KBM-7 (cell line): ENCODE measurements around the gene ATAD2B.

ENCODE experiments used
- DNase-seq: peaks from one replicate; pipeline ENCODE4 v3.0.0-alpha.2; 2015
- in situ Hi-C: fragments of 300-500 bp; cut with MboI; formaldehyde crosslinking; loops from 2 replicates; pipeline ENCODE4 v1.14.3; 2020; ENCODE audit warnings: low sequenced_read_pairs, low pct_unique_long_range_greater_than_20kb, mixed read lengths

ATAD2B gene

DNA sequence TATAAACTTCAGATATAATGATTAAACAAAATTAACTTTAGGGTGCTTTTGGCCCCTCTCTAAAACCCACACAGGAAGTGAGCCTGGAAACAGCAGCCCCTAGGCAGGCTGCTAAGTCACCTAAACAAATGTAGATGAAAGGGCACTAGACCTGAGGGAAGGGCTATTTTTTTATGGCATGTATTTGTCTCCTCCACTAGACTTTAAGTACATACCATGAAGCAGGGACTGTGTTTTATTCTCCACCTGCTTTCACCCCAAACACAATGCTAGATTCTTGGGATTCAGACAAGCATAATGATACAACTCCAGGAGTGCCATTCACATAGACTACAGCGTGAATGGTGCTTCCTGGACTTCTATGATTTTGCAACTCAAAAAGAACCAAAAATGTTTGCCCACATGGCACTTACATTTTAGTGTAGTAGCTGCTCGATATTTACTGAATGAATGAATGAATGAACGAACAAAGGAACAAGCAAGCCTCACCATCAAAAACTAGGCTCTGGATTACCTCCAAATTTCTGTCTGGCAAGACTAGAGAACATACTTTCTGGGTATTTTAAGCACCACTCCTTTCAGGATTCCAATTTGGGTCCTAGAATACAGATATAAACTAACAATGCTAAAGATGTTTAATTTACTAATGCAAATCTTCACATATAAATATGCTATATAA, 10.1 kb downstream of the ATAD2B start:
- in situ Hi-C loops, result no loop called here
- peak; percentile 40 for DNase-seq

- in situ Hi-C loops, result no loop called here
- no peak for DNase-seq
These were observed 11.6 kb downstream of the ATAD2B start for GRCh38 chr2:23915327-23915726.

DNA sequence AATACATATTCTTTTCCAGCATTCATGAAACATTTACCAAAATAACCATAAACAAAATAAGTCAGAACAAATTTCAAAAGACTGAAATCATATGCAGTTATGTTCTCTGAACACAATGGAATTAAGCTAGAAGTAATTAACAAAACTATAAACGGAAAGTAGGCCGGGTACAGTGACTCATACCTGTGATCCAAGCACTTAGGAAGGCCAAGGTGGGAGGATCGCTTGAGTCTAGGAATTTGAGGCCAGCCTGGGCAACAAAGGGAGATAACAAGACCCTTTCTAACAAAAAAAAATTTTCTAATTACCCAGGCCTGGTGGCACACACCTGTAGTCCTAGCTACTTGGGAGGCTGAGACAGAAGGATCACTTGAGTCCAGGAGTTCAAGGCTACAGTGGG, 14.9 kb downstream of the ATAD2B start:
- in situ Hi-C loops, result no loop called here
- DNase-seq, result no peak

DNA sequence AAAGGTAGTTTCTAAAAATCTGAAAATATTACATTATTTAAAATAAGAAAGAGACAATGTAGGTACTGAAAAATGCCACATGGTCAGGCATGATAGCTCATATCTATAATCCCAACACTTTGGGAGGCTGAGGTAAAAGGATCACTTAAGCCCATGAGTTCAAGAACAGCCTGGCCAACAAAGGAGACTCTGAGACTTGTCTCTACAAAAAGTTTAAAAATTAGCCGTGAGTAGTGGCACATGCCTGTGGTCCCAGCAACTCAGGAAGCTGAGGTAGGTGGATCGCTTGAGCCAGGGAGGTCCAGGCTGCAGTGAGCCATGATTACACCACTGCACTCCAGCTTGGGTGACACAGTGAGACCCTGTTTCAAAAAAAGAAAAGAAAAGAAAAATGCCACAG, 21.8 kb downstream of the ATAD2B start:
- no peak for DNase-seq
- in situ Hi-C loops, result no loop called here

DNA sequence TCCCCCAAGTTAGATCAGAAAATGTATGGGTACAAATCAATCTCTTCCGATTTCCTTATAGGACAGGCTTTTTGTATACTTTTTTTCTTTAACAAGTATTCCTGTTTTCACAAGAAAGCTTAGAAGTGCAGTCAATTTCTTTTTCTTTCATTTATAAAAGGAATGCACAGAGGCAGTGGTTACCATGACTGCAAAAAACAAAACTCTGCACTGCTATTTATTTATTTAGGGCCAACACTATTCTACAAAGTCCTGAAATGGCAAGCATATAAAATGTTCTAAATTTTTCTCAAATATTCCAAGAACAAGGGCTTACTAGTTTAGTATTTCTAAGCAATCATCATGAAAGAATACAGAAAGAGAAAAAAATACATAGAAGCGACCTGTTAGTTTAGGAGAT, 22.2 kb downstream of the ATAD2B start:
- in situ Hi-C loops, result no loop called here
- DNase-seq, result no peak

DNA sequence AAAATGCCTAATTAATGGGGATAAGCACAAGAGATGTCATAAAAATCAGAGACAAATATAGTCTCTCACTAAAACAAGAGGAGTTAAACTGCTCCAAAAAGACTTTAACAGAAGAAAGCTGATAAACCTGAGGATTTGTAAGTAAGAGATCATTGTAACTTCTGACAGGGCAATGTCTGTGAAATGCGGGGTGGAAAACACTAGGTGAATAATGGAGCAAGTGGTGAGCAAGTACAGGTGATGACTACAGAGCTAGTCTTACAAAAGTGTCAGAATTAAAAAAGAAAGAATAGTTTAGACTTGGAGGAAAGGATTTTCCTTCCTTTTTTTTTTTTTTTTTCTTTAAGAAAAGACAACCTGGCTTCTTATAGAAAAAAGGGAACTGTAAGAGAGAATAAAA, 22.7 kb downstream of the ATAD2B start:
- in situ Hi-C loops, result no loop called here
- no peak for DNase-seq

- in situ Hi-C loops, result no loop called here
These were observed 23.9 kb downstream of the ATAD2B start for GRCh38 chr2:23903034-23903433.

GRCh38 chr2:23901966-23902846, 24.7 kb downstream of the ATAD2B start:
- in situ Hi-C loops, result no loop called here
- DNase-seq, result no peak

More at GRCh38 chr2:23903034-23903433, 23.9 kb downstream of the ATAD2B start:
- DNase-seq, result no peak

DNA sequence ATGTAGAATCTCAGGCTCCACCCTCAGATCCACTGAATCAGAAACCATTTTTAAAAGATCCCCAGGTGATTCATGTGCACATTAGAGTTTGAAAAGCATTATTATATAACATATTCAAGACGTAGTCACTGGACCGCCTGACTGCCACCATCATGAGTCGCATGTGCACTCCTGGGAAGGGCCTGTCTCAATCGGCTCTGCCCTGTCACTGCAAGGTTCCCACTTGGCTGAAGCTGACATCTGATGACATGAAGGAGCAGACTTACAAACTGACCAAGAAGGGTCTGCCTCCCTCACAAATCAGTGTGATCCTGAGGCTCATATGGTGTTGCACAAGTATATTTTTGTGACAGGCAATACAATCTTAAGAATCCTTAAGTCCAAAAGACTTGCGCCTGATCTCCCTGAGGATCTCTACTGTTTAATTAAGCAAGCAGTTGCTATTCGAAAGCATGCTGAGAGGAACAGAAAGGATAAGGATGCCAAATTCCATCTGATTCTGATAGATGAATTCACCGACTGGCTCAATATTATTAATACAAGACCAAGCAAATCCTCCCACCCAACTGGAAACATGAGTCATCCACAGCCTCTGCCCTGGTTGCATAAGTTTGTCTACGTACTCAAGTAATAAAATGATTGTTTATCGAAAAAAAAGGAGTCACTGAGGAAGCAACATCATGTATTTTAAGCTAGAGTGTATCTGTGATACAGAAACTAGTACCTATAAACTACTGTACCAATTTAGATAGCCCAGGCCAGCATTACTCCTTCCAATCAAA, 26.2 kb downstream of the ATAD2B start:
- DNase-seq, result no peak
- in situ Hi-C loops, result no loop called here

GRCh38 chr2:23900133-23900532, 26.8 kb downstream of the ATAD2B start:
- no peak for DNase-seq
- in situ Hi-C loops, result no loop called here

GRCh38 chr2:23871206-23871605, 55.7 kb downstream of the ATAD2B start:
- in situ Hi-C loops, result no loop called here
- no peak for DNase-seq

DNA sequence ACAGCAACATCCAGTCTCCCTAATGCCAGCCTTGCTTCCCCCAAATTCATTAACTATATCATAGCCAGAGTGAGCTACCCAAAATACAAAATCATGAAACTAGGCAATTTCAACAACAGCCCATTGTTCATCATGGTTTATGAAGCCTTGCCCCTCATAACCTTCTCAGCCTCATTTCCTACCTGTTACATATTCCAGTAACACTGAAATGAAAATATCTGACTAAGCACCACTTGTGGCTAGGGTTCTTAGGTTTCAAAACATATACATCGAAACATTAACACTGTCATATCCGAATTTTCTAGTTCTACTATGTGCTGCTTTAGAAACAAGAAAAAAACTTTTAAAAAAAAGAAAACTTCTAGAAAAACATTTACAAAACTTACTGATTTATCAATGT, 59.5 kb downstream of the ATAD2B start:
- in situ Hi-C loops, result no loop called here
- DNase-seq, result no peak

DNA sequence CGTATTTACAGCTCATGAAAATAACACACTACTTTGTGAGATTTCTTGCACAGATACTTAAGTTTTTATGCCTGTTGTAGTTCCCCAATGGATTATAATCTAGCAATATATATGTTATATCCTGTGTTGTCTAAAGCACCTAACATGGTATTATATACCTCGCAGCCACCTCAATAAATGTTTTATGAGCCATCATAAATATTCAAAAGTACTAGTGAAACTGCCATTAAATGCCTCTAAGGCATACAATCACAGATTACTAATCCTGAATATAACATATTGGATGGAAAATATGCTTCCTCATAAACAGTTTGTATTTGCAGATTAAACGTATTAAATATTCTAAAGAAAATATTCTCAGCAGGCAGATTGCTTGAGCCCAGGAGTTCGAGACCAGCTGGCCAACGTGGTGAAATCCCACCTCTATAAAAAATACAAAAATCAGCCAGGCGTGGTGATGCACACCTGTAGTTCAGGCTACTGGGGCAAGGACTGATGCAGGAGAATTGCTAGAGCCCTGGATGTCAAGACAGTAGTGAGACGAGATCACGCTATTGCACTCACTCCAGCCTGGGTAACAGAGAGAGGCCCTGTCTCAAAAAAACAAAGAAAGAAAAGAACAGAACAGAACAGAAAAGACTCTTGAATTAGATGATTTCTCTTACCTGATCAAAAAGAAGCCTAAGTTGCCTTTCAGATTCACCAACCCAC, 64.1 kb downstream of the ATAD2B start:
- in situ Hi-C loops, result no loop called here
- no peak for DNase-seq

DNA sequence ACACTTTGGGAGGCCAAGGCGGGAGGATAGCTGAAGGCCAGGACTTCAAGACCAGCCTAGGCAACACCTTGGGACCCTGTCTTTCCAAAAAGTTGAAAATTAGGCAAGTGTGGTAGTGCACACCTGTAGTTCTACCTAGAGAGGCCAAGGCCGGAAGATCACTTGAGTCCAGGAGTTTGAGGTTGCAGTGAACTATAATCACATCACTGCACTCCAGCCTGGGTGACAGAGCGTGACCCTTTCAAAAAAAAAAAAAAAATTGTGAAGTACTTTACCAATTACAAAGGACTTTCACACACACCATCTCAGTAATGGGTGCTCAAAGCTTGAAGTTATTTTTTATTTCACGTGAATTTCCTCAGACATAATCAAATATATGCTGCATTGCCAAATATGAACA, 65.0 kb downstream of the ATAD2B start:
- DNase-seq, result no peak
- in situ Hi-C loops, result no loop called here

DNA sequence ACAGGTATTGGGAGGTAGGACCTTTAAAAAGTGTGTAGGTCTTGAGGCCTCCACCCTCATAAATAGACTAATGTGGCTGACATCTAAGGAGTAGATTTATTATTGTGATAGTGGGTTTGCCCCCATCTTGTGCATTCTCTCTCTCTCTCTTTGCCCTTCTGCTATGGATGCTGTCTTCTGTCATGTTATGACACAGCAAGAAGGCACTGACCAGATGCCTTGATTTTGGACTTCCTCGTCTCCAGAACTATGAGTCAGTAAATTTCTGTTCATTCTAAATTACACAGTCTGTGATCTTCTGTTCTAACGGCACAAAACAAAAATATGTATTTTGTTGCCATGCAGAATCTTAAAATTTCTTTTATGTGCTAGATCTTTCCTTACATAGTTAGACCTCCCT, 66.9 kb downstream of the ATAD2B start:
- DNase-seq, result no peak
- in situ Hi-C loops, result no loop called here

DNA sequence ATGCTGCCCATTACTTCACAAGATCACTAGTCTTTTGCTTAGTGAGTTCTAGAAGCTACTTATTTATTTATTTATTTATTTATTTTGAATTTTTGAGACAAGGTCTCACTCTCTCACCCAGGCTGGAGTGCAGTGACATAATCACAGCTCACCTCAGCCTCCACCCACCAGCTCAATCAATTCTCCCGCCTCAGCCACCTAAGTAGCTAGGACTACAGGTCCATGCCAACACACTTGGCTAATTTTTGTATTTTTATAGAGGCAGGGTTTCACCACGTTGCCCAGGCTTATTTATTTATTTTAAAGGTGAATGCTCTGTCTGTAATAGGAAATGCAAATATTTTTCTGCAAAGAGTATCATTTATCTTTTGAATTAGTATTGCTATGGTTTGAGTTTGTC, 67.7 kb downstream of the ATAD2B start:
- no peak for DNase-seq
- in situ Hi-C loops, result no loop called here

- in situ Hi-C loops, result no loop called here
- DNase-seq, result no peak
These were observed 76.2 kb downstream of the ATAD2B start for GRCh38 chr2:23850564-23851256.

- in situ Hi-C loops, result no loop called here
- DNase-seq, result no peak
These were observed 82.0 kb downstream of the ATAD2B start for GRCh38 chr2:23844905-23845304.
